WTC11 (cell line): ENCODE data around the gene RPTOR. TPM values are rescaled to one million over a fixed set of nuclear protein-coding genes. Genes with fewer than 3 reads are reported as not detected.

Experiments
- ATAC-seq: fragments of 200-7000 bp; cut with Tn5 transposase; 2 replicates; pipeline ENCODE4 v1.10.0; 2021; ENCODE audit warnings: mild to moderate bottlenecking, moderate library complexity
- CTCF ChIA-PET: fragments of 300-600 bp; sonication (Branson Sonifier 250); formaldehyde crosslinking; loops from one replicate; lab custom pipeline; 2021; ENCODE audit warnings: antibody characterized with exemption; lab: Charles Lee
- POLR2A ChIA-PET: fragments of 350-600 bp; sonication (Branson Sonifier 250); formaldehyde crosslinking; loops from one replicate; lab custom pipeline; 2021; ENCODE audit warnings: antibody characterized with exemption; lab: Charles Lee
- DNase-seq: peaks from one replicate; pipeline ENCODE4 v3.0.0; 2021; ENCODE audit warnings: low spot score
- H3K27ac Mint-ChIP-seq: 2 replicates; pipeline ENCODE4 v1.8.0; 2021; ENCODE audit warnings: mixed read lengths
- H3K27me3 Mint-ChIP-seq: 2 replicates; pipeline ENCODE4 v1.8.0; 2021; ENCODE audit warnings: low read depth, mild to moderate bottlenecking, moderate library complexity, mixed read lengths
- H3K36me3 Mint-ChIP-seq: 2 replicates; pipeline ENCODE4 v1.8.0; 2021; ENCODE audit warnings: mixed read lengths
- H3K4me1 Mint-ChIP-seq: 2 replicates; pipeline ENCODE4 v1.8.0; 2022; ENCODE audit warnings: mixed read lengths
- H3K4me3 Mint-ChIP-seq: 2 replicates; pipeline ENCODE4 v1.8.0; 2021; ENCODE audit warnings: mild to moderate bottlenecking, moderate library complexity, mixed read lengths
- H3K9me3 Mint-ChIP-seq: 2 replicates; pipeline ENCODE4 v1.8.0; 2021; ENCODE audit warnings: mixed read lengths
- ATF2 ChIP-seq: sonication (generic); formaldehyde crosslinking; IDR thresholded peaks from 2 replicates; pipeline ENCODE4 v1.8.1; 2022; ENCODE audit warnings: low read depth, missing genetic modification reagents, borderline replicate concordance
- ATF3 ChIP-seq: sonication (generic); formaldehyde crosslinking; conservative IDR thresholded peaks from 2 replicates; pipeline ENCODE4 v1.8.1; 2022; ENCODE audit warnings: mild to moderate bottlenecking, missing genetic modification reagents
- ATF6 ChIP-seq: sonication (generic); formaldehyde crosslinking; IDR thresholded peaks from 2 replicates; pipeline ENCODE4 v1.8.1; 2023; ENCODE audit warnings: mild to moderate bottlenecking, missing genetic modification reagents
- CREM ChIP-seq: sonication (generic); formaldehyde crosslinking; IDR thresholded peaks from 2 replicates; pipeline ENCODE4 v1.8.1; 2022; ENCODE audit warnings: mild to moderate bottlenecking, missing genetic modification reagents, moderate library complexity
- EMX1 ChIP-seq: fragments of 250-450 bp; sonication (Bioruptor Pico); IDR thresholded peaks from 2 replicates; pipeline ENCODE4 v1.8.0; 2021; ENCODE audit warnings: mild to moderate bottlenecking
- ERG ChIP-seq: fragments of 250-450 bp; sonication (Bioruptor Pico); IDR thresholded peaks from 2 replicates; pipeline ENCODE4 v1.8.0; 2021; ENCODE audit warnings: mild to moderate bottlenecking
- ETV6 ChIP-seq: sonication (generic); formaldehyde crosslinking; IDR thresholded peaks from 2 replicates; pipeline ENCODE4 v1.8.1; 2022; ENCODE audit warnings: mild to moderate bottlenecking, missing genetic modification reagents
- FOXK1 ChIP-seq: sonication (generic); formaldehyde crosslinking; IDR thresholded peaks from 2 replicates; pipeline ENCODE4 v1.8.0; 2022; ENCODE audit warnings: mild to moderate bottlenecking, moderate library complexity, missing genetic modification reagents
- GTF2I ChIP-seq: fragments of 250-450 bp; sonication (Bioruptor Pico); conservative IDR thresholded peaks from 2 replicates; pipeline ENCODE4 v1.4.0; 2021; ENCODE audit warnings: mild to moderate bottlenecking
- HMGXB4 ChIP-seq: sonication (generic); formaldehyde crosslinking; IDR thresholded peaks from 2 replicates; pipeline ENCODE4 v1.8.1; 2023; ENCODE audit warnings: mild to moderate bottlenecking, moderate library complexity, missing genetic modification reagents
- IRF1 ChIP-seq: sonication (generic); formaldehyde crosslinking; IDR thresholded peaks from 2 replicates; pipeline ENCODE4 v1.8.0; 2023; ENCODE audit warnings: missing genetic modification reagents
- JAZF1 ChIP-seq: fragments of 250-450 bp; sonication (Bioruptor Pico); IDR thresholded peaks from 2 replicates; pipeline ENCODE4 v1.9.0; 2021; ENCODE audit warnings: moderate library complexity, mild to moderate bottlenecking, inconsistent platforms
- KAT7 ChIP-seq: sonication (generic); formaldehyde crosslinking; IDR thresholded peaks from 2 replicates; pipeline ENCODE4 v1.8.1; 2023; ENCODE audit warnings: missing genetic modification reagents, mild to moderate bottlenecking, borderline replicate concordance
- NFYB ChIP-seq: sonication (generic); formaldehyde crosslinking; conservative IDR thresholded peaks from 2 replicates; pipeline ENCODE4 v1.8.0; 2022; ENCODE audit warnings: low read depth, missing genetic modification reagents
- NR2C2 ChIP-seq: sonication (generic); formaldehyde crosslinking; IDR thresholded peaks from 2 replicates; pipeline ENCODE4 v1.8.0; 2022; ENCODE audit warnings: mild to moderate bottlenecking, missing genetic modification reagents
- SP1 ChIP-seq: sonication (generic); formaldehyde crosslinking; conservative IDR thresholded peaks from 2 replicates; pipeline ENCODE4 v1.8.1; 2022; ENCODE audit warnings: missing genetic modification reagents
- USF2 ChIP-seq: sonication (generic); formaldehyde crosslinking; IDR thresholded peaks from 2 replicates; pipeline ENCODE4 v1.8.1; 2023; ENCODE audit warnings: mild to moderate bottlenecking, missing genetic modification reagents, moderate library complexity
- ZNF219 ChIP-seq: sonication (generic); formaldehyde crosslinking; IDR thresholded peaks from 2 replicates; pipeline ENCODE4 v1.8.0; 2023; ENCODE audit warnings: missing genetic modification reagents, mild to moderate bottlenecking, borderline replicate concordance
- ZNF532 ChIP-seq: fragments of 250-450 bp; sonication (Bioruptor Pico); IDR thresholded peaks from 2 replicates; pipeline ENCODE4 v1.9.0; 2021; ENCODE audit warnings: mild to moderate bottlenecking, borderline replicate concordance
- ZNF671 ChIP-seq: fragments of 250-450 bp; sonication (Bioruptor Pico); IDR thresholded peaks from 2 replicates; pipeline ENCODE4 v1.8.0; 2021; ENCODE audit warnings: mild to moderate bottlenecking
- total RNA-seq: library from RNA; stranded (reverse); gene quantifications from 3 replicates; pipeline ENCODE4 v1.2.3, GENCODE V29; 2021

The RPTOR gene
- total RNA-seq, 1 experiment from 2014 or later: 41.0 TPM

GRCh38 chr17:80922580-80923160, 378.0 kb downstream of the RPTOR start:
- H3K27ac Mint-ChIP-seq: no peak overlapping the region
- no peak for TF ChIP-seq JAZF1 (CRISPR knock-in tag)
- TF ChIP-seq HMGXB4 (CRISPR knock-in tag): no peak
- TF ChIP-seq GTF2I (CRISPR knock-in tag): no peak
- TF ChIP-seq NR2C2 (CRISPR knock-in tag): no peak
- H3K9me3 Mint-ChIP-seq: no peaks in the 10 kb centered on the region
- H3K4me1 Mint-ChIP-seq: peaks cover 13% of the 10 kb centered on the region
- ChIA-PET POLR2A (no interaction called here), CTCF (interaction anchor here (0.5 to 1.0 kb wide), 3 partner anchors 23 to 851 kb away, joined by 3 to 4 read pairs (median 3); no protein-coding TSS in a partner anchor)
- ATAC-seq (no peak), DNase-seq (no peak)
- H3K27me3 Mint-ChIP-seq: peaks cover 17% of the 10 kb centered on the region
- H3K36me3 Mint-ChIP-seq: no peaks in the 10 kb centered on the region; the same call in 1 of the 2 replicates
- H3K4me3 Mint-ChIP-seq: no peak overlapping the region

GRCh38 chr17:80923211-80924110, 378.8 kb downstream of the RPTOR start:
- Mint-ChIP-seq H3K4me3 (no peak overlapping the region), H3K27me3 (peaks cover 25% of the 10 kb centered on the region), H3K36me3 (no peaks in the 10 kb centered on the region; the same call in 1 of the 2 replicates), H3K9me3 (no peaks in the 10 kb centered on the region), H3K27ac (no peak overlapping the region), H3K4me1 (peaks cover 19% of the 10 kb centered on the region)
- ChIA-PET POLR2A (no interaction called here), CTCF (interaction anchor here (0.5 to 1.0 kb wide), 3 partner anchors 24 to 852 kb away, joined by 3 to 4 read pairs (median 3); no protein-coding TSS in a partner anchor)
- ATAC-seq (no peak), DNase-seq (no peak)
- no peak for TF ChIP-seq ZNF671 (CRISPR knock-in tag)
- no peak for TF ChIP-seq ZNF532 (CRISPR knock-in tag)
- TF ChIP-seq ATF3 (CRISPR knock-in tag): no peak
- TF ChIP-seq ATF6 (CRISPR knock-in tag): no peak
- no peak for TF ChIP-seq CREM (CRISPR knock-in tag)
- no peak for TF ChIP-seq FOXK1 (CRISPR knock-in tag)
- TF ChIP-seq KAT7 (CRISPR knock-in tag): no peak
- TF ChIP-seq USF2 (CRISPR knock-in tag): no peak
- no peak for TF ChIP-seq JAZF1 (CRISPR knock-in tag)
- TF ChIP-seq NFYB (CRISPR knock-in tag): no peak
- no peak for TF ChIP-seq IRF1
- no peak for TF ChIP-seq ATF2
- no peak for TF ChIP-seq ZNF219 (CRISPR knock-in tag)
- no peak for TF ChIP-seq SP1
- no peak for TF ChIP-seq ETV6
- no peak for TF ChIP-seq ERG (CRISPR knock-in tag)
- no peak for TF ChIP-seq EMX1 (CRISPR knock-in tag)
